Fibroblast of villous mesenchyme (primary cell): Measurements from ENCODE around the gene ADIPOR2. TPM values are rescaled to one million over a fixed set of nuclear protein-coding genes. Genes with fewer than 3 reads are reported as not detected.
A peak's percentile ranks its signal among the peaks of the same experiment; 100 is the strongest.

ENCODE experiments used
- DNase-seq: peaks from one replicate; pipeline ENCODE4 v3.0.0-alpha.2; 2010; ENCODE audit warnings: low read depth
- H3K4me3 ChIP-seq: 2 replicates; pipeline ENCODE4 v1.5.1; 2011; ENCODE audit warnings: low read depth, mild to moderate bottlenecking, low read length
- CTCF ChIP-seq: IDR thresholded peaks from 2 replicates; pipeline ENCODE4 v1.5.1; 2012; ENCODE audit warnings: low read depth, mild to moderate bottlenecking, low read length; ENCODE audit not compliant: insufficient read depth
- total RNA-seq: library from RNA; depleted of rRNA; stranded (reverse); fragments of >200 nt; gene quantifications from 2 replicates; pipeline ENCODE4 v1.2.3, GENCODE V29; 2012

ADIPOR2 gene
- total RNA-seq, 1 donor = 48.8 TPM

- TF ChIP-seq CTCF = no peak
- no peak for DNase-seq
- no peak overlapping the region for H3K4me3 ChIP-seq
Observed at GRCh38 chr12:1665366-1665765, 25.5 kb upstream of the ADIPOR2 start.

GRCh38 chr12:1666215-1666614, 24.7 kb upstream of the ADIPOR2 start:
- no peak for DNase-seq
- no peak overlapping the region for H3K4me3 ChIP-seq
- TF ChIP-seq CTCF = no peak

- no peak for TF ChIP-seq CTCF
- no peak overlapping the region for H3K4me3 ChIP-seq
- DNase-seq = no peak
Observed at GRCh38 chr12:1666685-1667162, 24.1 kb upstream of the ADIPOR2 start.

- no peak for TF ChIP-seq CTCF
- H3K4me3 ChIP-seq = no peak overlapping the region
- DNase-seq = peak; percentile 47
Observed at GRCh38 chr12:1668833-1669543, 21.9 kb upstream of the ADIPOR2 start.

GRCh38 chr12:1670358-1671268, 20.3 kb upstream of the ADIPOR2 start:
- DNase-seq = no peak
- TF ChIP-seq CTCF = no peak

GRCh38 chr12:1676043-1676442, 14.8 kb upstream of the ADIPOR2 start:
- TF ChIP-seq CTCF = no peak
- H3K4me3 ChIP-seq = no peak overlapping the region
- DNase-seq = no peak

More at GRCh38 chr12:1670358-1671268, 20.3 kb upstream of the ADIPOR2 start:
- no peak overlapping the region for H3K4me3 ChIP-seq
